GM18858 (cell line): ENCODE measurements around the gene JADE3.

ENCODE experiments used
- ATAC-seq: cut with Tn5 transposase; IDR thresholded peaks from one replicate; pipeline ENCODE4 v1.9.1; 2021; ENCODE audit not compliant: unreplicated experiment

JADE3 gene

DNA sequence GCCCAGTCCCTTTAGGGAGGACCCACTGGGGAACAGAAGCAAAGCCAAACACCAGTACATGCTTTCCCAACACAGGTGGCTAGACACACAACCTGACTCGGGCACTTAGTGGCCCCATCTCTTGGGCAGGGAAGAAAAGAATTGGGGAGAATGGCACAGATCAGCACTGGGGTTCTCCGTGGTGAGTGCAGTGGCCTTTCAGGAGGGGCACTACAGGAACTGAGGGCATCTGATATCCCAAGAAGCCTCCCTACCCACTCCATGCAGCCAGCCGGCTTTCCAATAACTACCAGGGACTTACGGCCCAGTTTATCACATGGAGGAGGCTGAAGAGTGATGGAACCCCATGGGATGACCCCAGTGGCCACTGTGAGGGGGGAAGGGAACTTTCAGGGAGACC, 189.0 kb downstream of the JADE3 start:
- ATAC-seq: no peak
